PC-3 (cell line): Measurements from ENCODE around the gene ATP1B3. TPM values are rescaled to one million over a fixed set of nuclear protein-coding genes. Genes with fewer than 3 reads are reported as not detected.

Source experiments
- ATAC-seq: fragments of 200-7000 bp; cut with Tn5 transposase; 2 replicates; pipeline ENCODE4 v1.9.1; 2020; ENCODE audit warnings: mild to moderate bottlenecking, moderate library complexity
- BruUV-seq: library from RNA; stranded (reverse); fragments of 400-500 nt; replicated peaks from 2 replicates; lab custom pipeline; 2021; lab: Mats Ljungman, UMichigan
- CTCF ChIA-PET: fragments of 300-600 bp; sonication (Branson Sonifier 250); formaldehyde crosslinking; loops from one replicate; lab custom pipeline; 2022; ENCODE audit warnings: antibody characterized with exemption; lab: Charles Lee
- POLR2A ChIA-PET: fragments of 300-600 bp; sonication (Branson Sonifier 250); formaldehyde crosslinking; loops from one replicate; lab custom pipeline; 2022; ENCODE audit warnings: antibody characterized with exemption; ENCODE audit not compliant: unreplicated experiment; lab: Charles Lee
- DNase-seq: peaks from one replicate; pipeline ENCODE4 v3.0.0-alpha.2; 2015
- H2AFZ ChIP-seq: fragments of 300-600 bp; sonication (generic); 2 replicates; pipeline ENCODE4 v1.6.0; 2016; ENCODE audit warnings: antibody characterized with exemption, low read length
- H3F3A ChIP-seq: fragments of 300-600 bp; sonication (generic); one replicate; pipeline ENCODE4 v1.6.0; 2017; ENCODE audit warnings: antibody characterized with exemption, low read length, control low read depth, mild to moderate bottlenecking; ENCODE audit not compliant: unreplicated experiment
- H3K27ac ChIP-seq: fragments of 300-600 bp; sonication (generic); 2 replicates; pipeline ENCODE4 v1.5.1; 2016; ENCODE audit warnings: mild to moderate bottlenecking, low read length
- H3K27me3 ChIP-seq: fragments of 300-600 bp; sonication (generic); 2 replicates; pipeline ENCODE4 v1.6.1; 2016; ENCODE audit warnings: low read length, mixed read lengths
- H3K36me3 ChIP-seq: fragments of 300-600 bp; sonication (generic); 2 replicates; pipeline ENCODE4 v1.6.1; 2016; ENCODE audit warnings: low read depth, mixed run types, low read length, mixed read lengths
- H3K4me1 ChIP-seq: fragments of 300-600 bp; sonication (generic); 2 replicates; pipeline ENCODE4 v1.5.1; 2016; ENCODE audit warnings: low read length; ENCODE audit not compliant: insufficient read depth
- H3K4me2 ChIP-seq: fragments of 300-600 bp; sonication (generic); 2 replicates; pipeline ENCODE4 v1.6.0; 2016; ENCODE audit warnings: low read length
- H3K4me3 ChIP-seq: fragments of 300-600 bp; sonication (generic); 2 replicates; pipeline ENCODE4 v1.5.1; 2016; ENCODE audit warnings: mild to moderate bottlenecking, low read length, mixed read lengths
- H3K79me2 ChIP-seq: fragments of 300-600 bp; sonication (generic); 2 replicates; pipeline ENCODE4 v1.6.1; 2017; ENCODE audit warnings: low read length, mixed read lengths
- H3K9ac ChIP-seq: fragments of 300-600 bp; sonication (generic); 2 replicates; pipeline ENCODE4 v1.6.0; 2016; ENCODE audit warnings: mild to moderate bottlenecking, low read length
- H3K9me2 ChIP-seq: fragments of 300-600 bp; sonication (generic); replicated peaks from 2 replicates; pipeline ENCODE4 v1.6.1; 2016; ENCODE audit warnings: mixed run types, low read length, mixed read lengths
- H3K9me3 ChIP-seq: fragments of 300-600 bp; sonication (generic); 2 replicates; pipeline ENCODE4 v1.6.1; 2016; ENCODE audit warnings: low read length, mixed read lengths
- H4K20me1 ChIP-seq: fragments of 300-600 bp; sonication (generic); 2 replicates; pipeline ENCODE4 v1.6.1; 2016; ENCODE audit warnings: low read length, mixed read lengths
- EZH2 ChIP-seq: fragments of 300-600 bp; sonication (generic); IDR thresholded peaks from one replicate; pipeline ENCODE4 v1.6.1; 2017; ENCODE audit warnings: antibody characterized with exemption, mild to moderate bottlenecking, low read length; ENCODE audit not compliant: unreplicated experiment
- EZH2phosphoT487 ChIP-seq: fragments of 300-600 bp; sonication (generic); IDR thresholded peaks from 2 replicates; pipeline ENCODE4 v1.6.1; 2018; ENCODE audit warnings: mild to moderate bottlenecking, antibody characterized with exemption, low read length, borderline replicate concordance
- intact Hi-C: fragments of 100-400 bp; cut with micrococcal nuclease; formaldehyde crosslinking; loops from 2 replicates; pipeline ENCODE4 v1.9.0; 2023
- total RNA-seq: library from RNA; depleted of rRNA; stranded (reverse); fragments of >200 nt; gene quantifications from 2 replicates; pipeline ENCODE4 v1.2.3, GENCODE V29; 2014
- TF ChIP-seq, protein P1 (sequence below): fragments of 300-600 bp; sonication (generic); conservative IDR thresholded peaks from 2 replicates; pipeline ENCODE4 v1.5.1; 2017; ENCODE audit warnings: antibody characterized with exemption, low read depth, mild to moderate bottlenecking, low read length

ATP1B3 gene
- total RNA-seq, 1 experiment from 2014 or later: 20.6 TPM

- no peaks in the 10 kb centered on the region for H3K79me2 ChIP-seq
- no peak for ATAC-seq
- ChIA-PET CTCF (no interaction called here), POLR2A (no interaction called here)
- H3K9me2 ChIP-seq: no peaks in the 10 kb centered on the region
- intact Hi-C loops: loop anchor here (10.0 kb wide), 1 partner anchor 49 kb away; no protein-coding TSS in a partner anchor
- H3K4me2 ChIP-seq: no peak overlapping the region
- no peaks in the 10 kb centered on the region for H3F3A ChIP-seq
- no TSS peak for BruUV-seq
- H2AFZ ChIP-seq: no peak overlapping the region
- H3K27ac ChIP-seq: no peak overlapping the region
- DNase-seq: no peak
- no peaks in the 10 kb centered on the region for H4K20me1 ChIP-seq
- no peaks in the 10 kb centered on the region for H3K9me3 ChIP-seq
- no peaks in the 10 kb centered on the region for H3K36me3 ChIP-seq
- no peak overlapping the region for H3K9ac ChIP-seq
- no peaks in the 10 kb centered on the region for H3K27me3 ChIP-seq
- TF ChIP-seq EZH2phosphoT487 (no peak), EZH2 (no peak)
- TF ChIP-seq, protein P1, sequence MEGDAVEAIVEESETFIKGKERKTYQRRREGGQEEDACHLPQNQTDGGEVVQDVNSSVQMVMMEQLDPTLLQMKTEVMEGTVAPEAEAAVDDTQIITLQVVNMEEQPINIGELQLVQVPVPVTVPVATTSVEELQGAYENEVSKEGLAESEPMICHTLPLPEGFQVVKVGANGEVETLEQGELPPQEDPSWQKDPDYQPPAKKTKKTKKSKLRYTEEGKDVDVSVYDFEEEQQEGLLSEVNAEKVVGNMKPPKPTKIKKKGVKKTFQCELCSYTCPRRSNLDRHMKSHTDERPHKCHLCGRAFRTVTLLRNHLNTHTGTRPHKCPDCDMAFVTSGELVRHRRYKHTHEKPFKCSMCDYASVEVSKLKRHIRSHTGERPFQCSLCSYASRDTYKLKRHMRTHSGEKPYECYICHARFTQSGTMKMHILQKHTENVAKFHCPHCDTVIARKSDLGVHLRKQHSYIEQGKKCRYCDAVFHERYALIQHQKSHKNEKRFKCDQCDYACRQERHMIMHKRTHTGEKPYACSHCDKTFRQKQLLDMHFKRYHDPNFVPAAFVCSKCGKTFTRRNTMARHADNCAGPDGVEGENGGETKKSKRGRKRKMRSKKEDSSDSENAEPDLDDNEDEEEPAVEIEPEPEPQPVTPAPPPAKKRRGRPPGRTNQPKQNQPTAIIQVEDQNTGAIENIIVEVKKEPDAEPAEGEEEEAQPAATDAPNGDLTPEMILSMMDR: no peak
- no peak overlapping the region for H3K4me3 ChIP-seq
- peaks cover 9% of the 10 kb centered on the region for H3K4me1 ChIP-seq
These were observed 69.5 kb downstream of the ATP1B3 start for GRCh38 chr3:141945726-141946485.

DNA sequence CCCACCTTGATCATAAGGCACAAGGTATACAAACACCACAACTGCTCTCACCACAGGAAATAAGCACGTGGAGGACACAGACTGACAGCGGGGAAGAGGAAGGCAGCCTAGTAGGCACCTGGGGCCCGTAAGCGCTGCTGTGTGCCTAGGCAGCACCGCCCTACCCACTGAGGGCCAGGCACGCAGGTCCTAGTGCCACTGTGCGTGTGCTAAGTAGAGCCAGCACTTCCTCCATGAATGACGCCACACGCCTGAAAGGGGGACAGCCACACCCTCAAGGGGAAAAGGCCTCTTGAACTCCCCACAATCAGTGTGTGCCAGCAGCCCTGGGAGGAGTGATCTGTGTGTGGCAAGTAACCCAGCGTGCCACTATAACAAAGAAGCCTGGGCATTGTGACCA is 73.0 kb downstream of the ATP1B3 start:
- POLR2A ChIA-PET: no interaction called here
- DNase-seq (no peak), ATAC-seq (no peak)
- H2AFZ ChIP-seq: no peak overlapping the region
- H4K20me1 ChIP-seq: no peaks in the 10 kb centered on the region
- CTCF ChIA-PET: no interaction called here
- H3K9me3 ChIP-seq: no peaks in the 10 kb centered on the region
- intact Hi-C loops: loop anchor here (10.0 kb wide), 1 partner anchor 45 kb away; no protein-coding TSS in a partner anchor
- no peaks in the 10 kb centered on the region for H3K9me2 ChIP-seq
- BruUV-seq: no TSS peak
- TF ChIP-seq EZH2: no peak
- TF ChIP-seq, protein P1: no peak
- TF ChIP-seq EZH2phosphoT487: no peak
- H3K4me3 ChIP-seq: no peak overlapping the region
- H3K79me2 ChIP-seq: no peaks in the 10 kb centered on the region
- H3K36me3 ChIP-seq: no peaks in the 10 kb centered on the region
- H3K4me1 ChIP-seq: no peaks in the 10 kb centered on the region
- no peaks in the 10 kb centered on the region for H3K27me3 ChIP-seq
- no peak overlapping the region for H3K27ac ChIP-seq
- no peak overlapping the region for H3K4me2 ChIP-seq
- H3K9ac ChIP-seq: no peak overlapping the region
- H3F3A ChIP-seq: no peaks in the 10 kb centered on the region

DNA sequence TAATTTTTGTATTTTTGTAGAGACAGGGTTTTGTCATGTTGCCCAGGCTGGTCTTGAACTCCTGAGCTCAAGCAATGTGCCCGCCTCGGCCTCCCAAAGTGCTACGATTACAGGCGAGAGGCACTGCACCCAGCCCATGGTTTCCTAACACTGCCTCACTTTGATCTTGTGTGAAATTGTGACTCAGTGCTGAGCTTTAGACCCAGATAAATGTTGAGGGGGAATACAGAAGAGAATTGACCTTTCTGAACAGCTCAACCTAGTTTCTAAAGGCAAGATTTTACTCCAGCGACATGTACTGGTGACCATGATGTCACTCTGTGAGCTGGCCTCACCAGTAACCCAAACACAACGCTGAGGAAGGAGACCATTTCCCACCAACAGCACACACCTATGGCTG is 73.5 kb downstream of the ATP1B3 start:
- Histone ChIP-seq H3K9ac (no peak overlapping the region), H3K79me2 (no peaks in the 10 kb centered on the region), H3K9me3 (no peaks in the 10 kb centered on the region), H3F3A (no peaks in the 10 kb centered on the region), H3K4me2 (no peak overlapping the region), H3K9me2 (no peaks in the 10 kb centered on the region), H3K4me3 (no peak overlapping the region), H3K27me3 (no peaks in the 10 kb centered on the region), H4K20me1 (no peaks in the 10 kb centered on the region), H3K27ac (no peak overlapping the region), H3K36me3 (no peaks in the 10 kb centered on the region), H2AFZ (no peak overlapping the region), H3K4me1 (no peaks in the 10 kb centered on the region)
- DNase-seq (no peak), ATAC-seq (no peak)
- CTCF ChIA-PET: no interaction called here
- intact Hi-C loops: loop anchor here (10.0 kb wide), 1 partner anchor 45 kb away; no protein-coding TSS in a partner anchor
- POLR2A ChIA-PET: no interaction called here
- TF ChIP-seq, protein P1: no peak
- TF ChIP-seq EZH2phosphoT487 (no peak), EZH2 (no peak)
- BruUV-seq: no TSS peak
